T47D (cell line): ENCODE results near the gene WFDC1.

Experiments
- DNase-seq, 2 experiments: peaks; one replicate each; pipeline versions ENCODE4 v3.0.0 to v3.0.0-alpha.2; 2011 to 2012; ENCODE audit warnings: low read depth in 1 of 2, low spot score in 1 of 2
- JUND ChIP-seq: IDR thresholded peaks from 2 replicates; pipeline ENCODE4 v1.6.1; 2012; ENCODE audit warnings: low read depth
- in situ Hi-C: cut with HindIII; loops from 2 replicates; pipeline ENCODE4 v1.10.0; 2016; ENCODE audit warnings: low sequenced_read_pairs, low pct_unique_long_range_greater_than_20kb

The WFDC1 gene

DNA sequence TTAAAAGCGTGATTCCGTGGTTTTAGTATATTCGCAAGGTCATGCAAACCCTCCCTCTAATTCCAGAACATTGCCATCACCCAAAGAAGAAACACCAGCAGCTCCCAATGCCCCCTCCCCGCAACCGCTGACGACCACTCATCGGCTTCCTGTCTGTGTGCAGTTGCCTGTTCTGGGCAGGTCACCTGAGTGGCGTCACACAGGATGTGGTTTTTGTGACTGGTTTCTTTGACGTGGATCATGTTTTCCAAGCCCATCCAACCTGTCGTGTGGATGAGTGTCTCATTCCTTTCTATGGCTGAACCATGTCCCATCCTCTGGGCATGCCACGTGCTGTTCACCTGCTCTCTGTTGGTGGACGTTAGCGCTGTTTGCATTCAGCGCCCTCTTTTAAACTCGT lies 65.5 kb downstream of the WFDC1 start:
- in situ Hi-C loops, result no loop called here
- DNase-seq, result no peak

DNA sequence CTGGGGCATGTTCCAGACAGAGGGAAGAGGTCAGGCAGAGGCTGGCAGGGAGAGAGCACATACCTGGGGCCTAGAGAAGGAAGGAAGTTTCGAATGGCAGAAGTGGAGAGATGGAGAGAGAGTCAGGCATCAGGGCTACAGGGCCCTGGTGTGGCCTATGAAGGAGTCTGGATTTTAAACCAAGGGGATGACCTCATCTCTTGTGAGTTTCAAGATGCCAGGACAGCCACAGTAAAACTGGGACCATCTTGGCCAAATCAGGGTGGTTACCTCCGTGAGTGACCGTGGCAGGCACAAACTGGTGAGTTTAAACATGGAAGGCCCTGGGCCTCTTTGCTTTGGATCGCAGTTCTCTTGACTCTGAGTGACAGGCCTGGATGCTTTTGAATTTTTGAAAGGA lies 66.1 kb downstream of the WFDC1 start:
- in situ Hi-C loops, result no loop called here
- TF ChIP-seq JUND, result no peak

More for the DNA sequence above, 65.5 kb downstream of the WFDC1 start:
- no peak for TF ChIP-seq JUND

DNA sequence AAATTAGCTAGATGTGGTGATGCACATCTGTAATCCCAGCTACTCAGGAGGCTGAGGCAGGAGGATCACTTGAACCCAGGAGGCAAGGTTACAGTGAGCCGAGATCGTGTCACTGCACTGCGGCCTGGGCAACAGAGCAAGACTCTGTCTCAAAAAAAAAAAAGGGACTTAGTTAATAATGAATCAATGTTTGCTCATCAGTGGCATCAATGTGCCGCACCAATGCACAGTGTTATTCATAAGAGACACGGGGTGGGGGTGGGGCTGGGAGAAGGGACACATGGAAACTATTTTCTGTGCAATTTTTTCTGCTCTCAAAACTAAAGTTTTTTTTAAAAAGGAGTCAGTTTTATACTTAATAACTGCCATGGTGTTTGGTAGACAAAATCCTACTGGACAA lies 66.9 kb downstream of the WFDC1 start:
- in situ Hi-C loops, result no loop called here
- no peak for TF ChIP-seq JUND
- no peak for DNase-seq

More for the DNA sequence above, 66.1 kb downstream of the WFDC1 start:
- DNase-seq, result no peak

DNA sequence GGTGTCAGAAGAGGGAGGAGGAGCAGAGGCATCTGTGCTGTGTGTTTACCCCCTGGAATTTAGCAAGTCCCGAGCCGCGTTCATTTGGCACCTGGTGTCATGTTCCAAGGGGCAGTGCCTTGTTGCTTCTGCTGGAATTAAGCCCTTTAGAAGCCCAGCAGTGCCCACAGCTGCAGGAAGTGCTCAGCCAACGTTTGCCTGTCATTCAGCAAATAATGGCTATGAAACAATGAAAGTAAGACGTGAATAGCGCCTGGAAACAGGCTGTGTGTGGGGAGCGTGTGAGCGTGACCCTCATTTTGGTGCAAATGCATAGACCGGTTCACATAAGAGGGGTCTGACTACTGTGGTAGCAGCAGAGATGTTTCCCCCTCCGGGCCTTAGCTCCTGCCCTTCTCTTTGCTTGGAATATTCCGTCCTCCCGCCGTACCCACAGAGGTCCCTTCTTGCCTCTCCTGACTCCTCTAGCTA lies 67.8 kb downstream of the WFDC1 start:
- peak in 1 of 2 experiments; percentile 57 for DNase-seq
- in situ Hi-C loops, result no loop called here
- TF ChIP-seq JUND, result no peak

DNA sequence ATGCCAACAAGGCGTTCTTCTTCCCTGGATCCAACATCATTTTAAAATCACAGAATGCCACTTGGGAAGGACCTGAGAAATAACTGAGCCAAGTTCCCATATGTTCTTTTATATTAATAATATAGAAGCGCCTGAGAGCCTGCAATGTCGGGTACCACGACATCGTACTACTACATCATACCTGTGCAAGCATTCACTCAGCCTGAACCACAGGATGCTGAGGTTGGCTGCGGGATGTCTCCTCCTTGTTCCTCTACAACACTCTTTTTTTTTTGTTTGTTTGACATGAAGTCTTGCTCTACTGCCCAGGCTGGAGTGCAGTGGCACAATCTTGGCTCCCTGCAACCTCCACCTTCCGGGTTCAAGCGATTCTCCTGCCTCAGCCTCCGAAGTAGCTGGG lies 71.5 kb downstream of the WFDC1 start:
- no peak for TF ChIP-seq JUND
- in situ Hi-C loops, result no loop called here
- DNase-seq, result no peak

DNA sequence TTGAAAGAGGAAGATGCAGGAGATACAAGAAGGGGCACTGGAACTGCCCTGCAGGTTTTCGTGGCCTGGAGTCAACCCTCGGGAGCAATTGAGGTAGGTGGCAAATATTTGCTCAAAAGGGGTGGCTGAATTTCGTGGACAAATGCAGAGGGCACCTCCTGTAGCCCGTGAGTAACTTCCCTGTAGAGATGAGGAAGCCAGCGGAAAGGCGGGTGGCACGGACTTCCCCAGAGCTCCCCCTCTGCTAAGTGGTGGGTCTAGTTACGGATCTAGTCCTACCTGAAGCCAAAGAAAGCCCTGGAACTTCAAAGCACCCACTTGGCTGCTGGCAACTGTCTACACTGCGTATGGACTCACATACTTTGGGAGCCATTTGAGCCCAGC lies 72.6 kb downstream of the WFDC1 start:
- in situ Hi-C loops, result no loop called here
- DNase-seq, result peak in 1 of 2 experiments; percentile 50
- TF ChIP-seq JUND, result no peak

DNA sequence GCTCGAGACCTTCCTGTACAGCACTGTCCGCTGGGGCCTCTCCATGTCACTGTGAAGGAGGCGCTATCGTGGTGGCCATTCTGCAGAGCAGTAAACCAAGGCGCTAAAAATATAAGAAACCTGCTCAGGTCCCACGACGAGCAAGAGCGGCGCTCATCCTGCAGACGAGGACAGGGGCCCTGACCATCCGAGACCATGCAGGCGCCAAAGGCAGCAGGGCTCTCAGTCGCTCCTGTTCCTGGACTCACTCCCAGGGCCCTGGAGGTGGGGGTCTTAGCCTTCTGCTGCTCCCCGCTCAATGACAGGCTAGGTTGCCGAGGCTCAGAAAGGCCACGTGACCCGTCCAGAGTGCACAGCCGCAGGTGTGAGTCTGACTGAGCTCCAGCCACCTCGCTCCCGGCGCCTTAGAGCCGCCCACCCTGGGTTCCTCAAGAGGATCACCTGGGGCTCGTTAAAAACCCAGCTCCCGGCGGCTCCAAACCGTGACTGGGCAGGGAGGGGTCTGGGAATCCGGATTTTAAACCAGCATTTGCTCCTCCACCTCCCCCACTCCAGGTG lies 73.2 kb downstream of the WFDC1 start:
- DNase-seq, result peak; percentile 57 to 73

DNA sequence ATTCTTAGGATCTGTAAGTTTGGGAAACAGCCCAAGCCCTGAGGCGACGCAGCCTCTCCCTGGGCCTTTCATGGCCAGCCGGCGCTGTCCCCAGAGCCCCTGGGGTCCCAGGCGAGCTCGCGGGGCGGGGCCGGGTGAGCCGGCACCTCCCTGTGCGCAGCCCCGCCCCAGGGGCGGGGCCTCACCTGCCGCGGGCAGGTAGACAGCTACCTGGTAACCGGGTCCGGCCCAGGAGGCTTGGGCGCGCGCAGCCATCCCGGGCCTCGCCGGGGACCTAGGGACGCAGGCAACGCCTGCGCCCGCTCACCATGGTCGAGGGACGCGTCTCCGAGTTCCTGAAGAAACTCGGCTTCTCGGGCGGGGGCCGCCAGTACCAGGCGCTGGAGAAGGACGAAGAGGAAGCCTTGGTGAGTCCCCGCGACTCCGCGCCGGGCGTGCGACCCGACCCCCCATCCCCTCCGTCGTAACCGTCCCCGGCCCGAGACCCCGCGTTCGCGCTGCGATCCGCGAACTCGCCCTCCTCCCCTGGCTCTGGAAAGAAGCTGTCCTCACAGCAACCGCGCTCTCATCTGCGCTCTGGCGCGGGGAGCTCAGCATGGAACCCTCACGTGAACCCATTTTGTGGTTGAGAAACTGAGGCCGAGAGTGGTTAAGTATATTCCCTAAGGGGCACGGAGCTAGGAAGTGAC lies 73.8 kb downstream of the WFDC1 start, which contains the start of gene ATP2C2:
Gene ATP2C2 (plus strand): TSS at position 231 of the 689 bp plus-strand sequence. CDS start 78 bp downstream, at position 309.
- TF ChIP-seq JUND, result no peak
- peak; percentile 90 to 99 for DNase-seq
- in situ Hi-C loops, result no loop called here

More for the DNA sequence above, 73.2 kb downstream of the WFDC1 start:
- no peak for TF ChIP-seq JUND
- in situ Hi-C loops, result no loop called here

DNA sequence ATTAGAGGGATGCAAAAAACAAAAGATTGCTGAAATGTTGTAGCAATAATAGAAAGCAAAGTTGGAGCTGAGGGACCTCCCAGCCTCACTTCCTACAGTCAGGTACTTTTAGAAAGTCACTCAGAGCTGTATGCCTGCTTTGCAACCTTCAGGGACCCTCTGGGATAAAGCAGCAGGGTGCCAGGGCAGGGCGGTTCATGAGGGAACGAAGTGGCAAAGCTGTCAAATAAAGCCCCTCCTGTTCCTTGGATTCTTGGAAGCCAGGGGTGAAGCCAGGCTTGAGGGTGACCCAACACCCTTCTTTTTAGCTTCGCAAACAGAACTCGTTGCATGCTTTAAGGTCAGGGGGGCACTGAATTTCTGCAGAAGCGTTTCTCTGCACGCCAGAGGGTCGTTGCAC lies 74.4 kb downstream of the WFDC1 start:
- no peak for TF ChIP-seq JUND
- DNase-seq, result no peak
- in situ Hi-C loops, result no loop called here

DNA sequence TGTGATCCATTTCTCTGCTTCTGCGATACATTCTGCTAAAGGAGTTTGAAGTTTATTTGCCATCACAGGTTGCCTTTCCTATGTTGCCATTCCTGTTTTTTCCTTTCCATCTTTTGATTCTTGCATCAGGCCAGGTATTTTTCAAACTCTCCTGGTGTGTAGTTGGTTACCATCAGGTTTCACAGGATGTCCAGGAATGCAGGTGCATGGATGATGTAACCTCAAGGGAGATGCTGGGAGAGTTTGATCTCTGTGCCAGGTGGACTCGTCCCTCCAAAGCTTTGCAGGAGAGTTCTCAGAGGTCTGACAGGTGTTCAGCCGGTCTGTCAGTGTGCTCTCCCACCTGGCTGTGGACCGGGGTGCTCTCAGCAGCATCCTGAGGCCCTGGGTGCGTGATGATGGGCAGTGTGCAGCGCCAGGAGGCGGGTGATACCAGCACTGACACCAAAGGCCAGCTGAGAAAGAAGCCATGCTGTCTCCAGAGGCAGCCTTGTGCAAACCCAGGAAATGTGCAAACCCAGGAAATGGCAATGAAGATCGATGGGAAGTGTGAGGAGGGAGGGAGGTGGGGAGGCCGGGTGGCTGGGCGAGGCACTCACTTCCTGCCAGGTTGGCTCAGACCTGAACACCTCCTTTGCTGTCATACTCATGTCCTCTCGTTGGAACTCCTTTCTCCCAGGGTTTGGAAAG lies 75.4 kb downstream of the WFDC1 start:
- peak; percentile 62 to 84 for DNase-seq
- no peak for TF ChIP-seq JUND
- in situ Hi-C loops, result no loop called here

DNA sequence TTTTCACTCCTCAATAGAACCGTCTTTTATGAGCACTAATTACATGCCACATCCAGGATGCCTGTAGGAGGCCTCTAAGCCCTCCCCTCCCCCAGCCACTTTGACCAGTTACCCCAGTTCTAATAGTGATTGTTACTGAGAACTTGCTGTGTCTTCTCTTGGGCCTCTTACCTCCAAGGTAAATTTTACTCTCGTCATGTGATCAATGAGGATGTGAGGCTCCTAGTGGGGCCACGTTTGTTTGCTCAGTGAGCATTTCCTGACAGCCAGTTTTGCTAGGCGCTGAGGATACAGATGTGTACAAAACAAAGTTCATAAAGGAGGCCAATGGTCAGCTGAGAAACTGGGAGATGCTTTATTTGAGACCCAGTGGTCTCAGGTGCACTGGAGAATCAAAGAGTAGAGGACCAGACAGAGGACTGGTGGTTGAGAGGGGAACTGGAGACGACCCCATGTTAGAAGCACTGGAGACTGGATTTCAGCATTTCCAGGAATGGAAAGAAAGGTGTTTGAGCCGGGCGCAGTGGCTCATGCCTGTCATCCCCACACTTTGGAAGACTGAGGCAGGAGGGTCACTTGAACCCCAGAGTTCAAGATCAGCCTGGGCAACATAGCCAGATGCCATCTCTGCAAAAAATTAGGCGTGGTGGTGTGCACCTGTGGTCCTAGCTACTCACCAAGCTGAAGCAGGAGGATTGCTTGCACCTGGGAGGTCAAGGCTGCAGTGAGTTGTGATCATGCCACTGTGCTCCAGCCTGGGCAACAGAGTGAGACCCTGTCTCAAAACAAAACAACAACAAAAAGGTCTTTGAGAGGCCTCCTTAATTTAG lies 76.3 kb downstream of the WFDC1 start:
- TF ChIP-seq JUND, result no peak
- in situ Hi-C loops, result no loop called here
- peak in 1 of 2 experiments; percentile 68 for DNase-seq

DNA sequence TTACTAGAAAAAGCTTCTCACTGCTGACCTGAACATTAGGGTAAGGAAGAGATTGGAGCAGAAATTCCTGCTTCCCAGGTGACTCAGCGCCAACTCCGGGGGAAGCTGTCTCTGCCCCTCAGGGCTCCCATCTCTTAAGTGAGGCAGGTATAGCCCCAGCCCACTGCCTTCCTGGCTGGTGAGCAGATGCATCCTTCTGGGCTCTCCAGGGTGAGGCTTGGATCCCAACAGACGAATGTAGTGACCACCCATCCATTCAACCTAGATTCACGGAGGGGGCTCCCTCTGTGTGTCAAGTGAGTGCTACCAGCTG lies 76.8 kb downstream of the WFDC1 start:
- TF ChIP-seq JUND, result no peak
- DNase-seq, result no peak
- in situ Hi-C loops, result no loop called here
